SU-DHL-6 (cell line): ENCODE measurements around the gene SAFB.
"Not testable (repeated sequence)": the region's sequence is repeated elsewhere in the genome, so short reads cannot be mapped to it uniquely, and the experiment has no call there.

Experiments used
- H2AFZ ChIP-seq: fragments of 200-600 bp; sonication (generic); 2 replicates; pipeline ENCODE4 v1.6.1; 2014; ENCODE audit warnings: low read depth, mild to moderate bottlenecking, moderate library complexity, mixed read lengths, antibody characterized with exemption, low read length; ENCODE audit not compliant: severe bottlenecking
- H3F3A ChIP-seq: fragments of 200-600 bp; shearing (Covaris generic); 2 replicates; pipeline ENCODE4 v1.6.0; 2016; ENCODE audit warnings: antibody characterized with exemption, mild to moderate bottlenecking; ENCODE audit not compliant: insufficient read depth
- H3K27ac ChIP-seq: fragments of 200-600 bp; sonication (generic); 2 replicates; pipeline ENCODE4 v1.5.1; 2016; ENCODE audit warnings: low read depth, mild to moderate bottlenecking, low read length, moderate library complexity, mixed read lengths
- H3K27me3 ChIP-seq: fragments of 200-600 bp; sonication (generic), shearing (Covaris generic); 2 replicates; pipeline ENCODE4 v1.6.0; 2014; ENCODE audit warnings: mild to moderate bottlenecking, low read length
- H3K36me3 ChIP-seq: fragments of 200-600 bp; sonication (generic); 2 replicates; pipeline ENCODE4 v1.6.1; 2014; ENCODE audit warnings: mild to moderate bottlenecking, low read length, mixed read lengths
- H3K4me2 ChIP-seq: fragments of 300-600, 200-600 bp; shearing (Covaris generic), sonication (generic); 2 replicates; pipeline ENCODE4 v1.6.0; 2014; ENCODE audit warnings: low read length, low read depth, mild to moderate bottlenecking; ENCODE audit not compliant: poor library complexity, severe bottlenecking
- H3K4me3 ChIP-seq: fragments of 200-600 bp; sonication (generic); 2 replicates; pipeline ENCODE4 v1.5.1; 2014; ENCODE audit warnings: antibody characterized with exemption, low read length, mild to moderate bottlenecking, mixed read lengths; ENCODE audit not compliant: insufficient read depth, poor library complexity, severe bottlenecking
- H3K79me2 ChIP-seq: fragments of 200-600 bp; sonication (generic); 2 replicates; pipeline ENCODE4 v1.6.1; 2014; ENCODE audit warnings: mild to moderate bottlenecking, low read length, moderate library complexity; ENCODE audit not compliant: insufficient read depth
- H3K9ac ChIP-seq: fragments of 200-600 bp; sonication (generic); 2 replicates; pipeline ENCODE4 v1.7.0; 2014; ENCODE audit warnings: mild to moderate bottlenecking, low read length
- H3K9me2 ChIP-seq: fragments of 200-600 bp; sonication (generic); replicated peaks from 2 replicates; pipeline ENCODE4 v1.6.1; 2014; ENCODE audit warnings: low read length; ENCODE audit not compliant: insufficient read depth
- H3K9me3 ChIP-seq: fragments of 200-600 bp; sonication (generic); 2 replicates; pipeline ENCODE4 v1.6.1; 2014; ENCODE audit warnings: low read length, mixed read lengths; ENCODE audit not compliant: insufficient read depth
- H4K20me1 ChIP-seq: fragments of 200-600 bp; sonication (generic); 2 replicates; pipeline ENCODE4 v1.6.1; 2014; ENCODE audit warnings: low read depth, mild to moderate bottlenecking, antibody characterized with exemption, low read length, moderate library complexity, mixed read lengths
- EZH2phosphoT487 ChIP-seq: fragments of 200-600 bp; sonication (generic), shearing (Covaris generic); conservative IDR thresholded peaks from 2 replicates; pipeline ENCODE4 v1.6.1; 2018; ENCODE audit warnings: mild to moderate bottlenecking, antibody characterized with exemption, low read length, moderate library complexity, mixed read lengths
- TF ChIP-seq, protein P1 (sequence below): fragments of 200-600 bp; sonication (generic); IDR thresholded peaks from one replicate; pipeline ENCODE4 v1.5.1; 2017; ENCODE audit warnings: antibody characterized with exemption, mild to moderate bottlenecking, low read length, moderate library complexity; ENCODE audit not compliant: insufficient read depth, poor library complexity, severe bottlenecking

Gene SAFB

DNA sequence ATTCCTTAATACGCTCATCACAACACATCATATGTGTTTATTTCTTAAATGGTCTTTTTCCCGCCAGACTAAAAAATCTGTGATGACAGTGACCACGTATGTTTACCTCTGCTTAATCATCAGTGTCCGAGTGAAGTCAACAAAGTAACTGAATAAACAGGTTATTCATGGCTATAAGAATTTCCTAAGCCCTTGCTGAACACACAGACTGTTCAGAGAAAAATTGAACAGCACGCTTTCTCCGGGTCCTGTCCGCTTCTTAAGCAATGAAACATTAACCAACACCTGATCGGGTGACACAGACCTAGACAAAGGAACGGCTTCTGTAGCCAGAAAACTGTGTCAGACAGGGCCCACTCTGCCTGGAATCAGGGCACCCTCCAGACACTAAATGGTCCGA lies 14.6 kb upstream of the SAFB start:
- Histone ChIP-seq H3K27me3 (no peaks in the 10 kb centered on the region), H3K36me3 (peaks cover 31% of the 10 kb centered on the region), H3K9ac (no peak overlapping the region), H3K9me2 (no peaks in the 10 kb centered on the region), H3K4me2 (no peak overlapping the region), H3K9me3 (no peaks in the 10 kb centered on the region), H2AFZ (no peak overlapping the region), H4K20me1 (no peaks in the 10 kb centered on the region; the same call in 1 of the 2 replicates), H3F3A (no peaks in the 10 kb centered on the region), H3K4me3 (no peak overlapping the region), H3K27ac (no peak overlapping the region), H3K79me2 (peaks cover 31% of the 10 kb centered on the region)
- no peak for TF ChIP-seq EZH2phosphoT487
- TF ChIP-seq, protein P1, sequence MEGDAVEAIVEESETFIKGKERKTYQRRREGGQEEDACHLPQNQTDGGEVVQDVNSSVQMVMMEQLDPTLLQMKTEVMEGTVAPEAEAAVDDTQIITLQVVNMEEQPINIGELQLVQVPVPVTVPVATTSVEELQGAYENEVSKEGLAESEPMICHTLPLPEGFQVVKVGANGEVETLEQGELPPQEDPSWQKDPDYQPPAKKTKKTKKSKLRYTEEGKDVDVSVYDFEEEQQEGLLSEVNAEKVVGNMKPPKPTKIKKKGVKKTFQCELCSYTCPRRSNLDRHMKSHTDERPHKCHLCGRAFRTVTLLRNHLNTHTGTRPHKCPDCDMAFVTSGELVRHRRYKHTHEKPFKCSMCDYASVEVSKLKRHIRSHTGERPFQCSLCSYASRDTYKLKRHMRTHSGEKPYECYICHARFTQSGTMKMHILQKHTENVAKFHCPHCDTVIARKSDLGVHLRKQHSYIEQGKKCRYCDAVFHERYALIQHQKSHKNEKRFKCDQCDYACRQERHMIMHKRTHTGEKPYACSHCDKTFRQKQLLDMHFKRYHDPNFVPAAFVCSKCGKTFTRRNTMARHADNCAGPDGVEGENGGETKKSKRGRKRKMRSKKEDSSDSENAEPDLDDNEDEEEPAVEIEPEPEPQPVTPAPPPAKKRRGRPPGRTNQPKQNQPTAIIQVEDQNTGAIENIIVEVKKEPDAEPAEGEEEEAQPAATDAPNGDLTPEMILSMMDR, result no peak

DNA sequence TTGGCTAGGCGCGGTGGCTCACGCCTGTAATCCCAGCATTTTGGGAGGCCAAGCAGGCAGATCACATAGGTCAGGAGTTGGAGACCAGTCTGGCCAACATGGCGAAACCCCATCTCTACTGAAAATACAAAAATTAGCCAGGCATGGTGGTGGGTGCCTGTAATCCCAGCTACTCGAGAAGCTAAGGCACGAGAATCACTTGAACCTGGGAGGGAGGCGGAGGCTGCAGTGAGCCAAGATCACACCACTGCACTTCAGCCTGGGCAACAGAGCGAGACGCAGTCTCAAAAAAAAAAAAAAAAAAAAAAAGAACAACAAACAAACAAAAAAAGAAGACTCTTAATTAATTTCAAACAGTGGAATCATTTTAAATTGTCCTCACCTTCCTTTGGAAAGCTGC lies 14.1 kb upstream of the SAFB start:
- peaks cover 29% of the 10 kb centered on the region for H3K36me3 ChIP-seq
- not testable (repeated sequence) for H4K20me1 ChIP-seq

DNA sequence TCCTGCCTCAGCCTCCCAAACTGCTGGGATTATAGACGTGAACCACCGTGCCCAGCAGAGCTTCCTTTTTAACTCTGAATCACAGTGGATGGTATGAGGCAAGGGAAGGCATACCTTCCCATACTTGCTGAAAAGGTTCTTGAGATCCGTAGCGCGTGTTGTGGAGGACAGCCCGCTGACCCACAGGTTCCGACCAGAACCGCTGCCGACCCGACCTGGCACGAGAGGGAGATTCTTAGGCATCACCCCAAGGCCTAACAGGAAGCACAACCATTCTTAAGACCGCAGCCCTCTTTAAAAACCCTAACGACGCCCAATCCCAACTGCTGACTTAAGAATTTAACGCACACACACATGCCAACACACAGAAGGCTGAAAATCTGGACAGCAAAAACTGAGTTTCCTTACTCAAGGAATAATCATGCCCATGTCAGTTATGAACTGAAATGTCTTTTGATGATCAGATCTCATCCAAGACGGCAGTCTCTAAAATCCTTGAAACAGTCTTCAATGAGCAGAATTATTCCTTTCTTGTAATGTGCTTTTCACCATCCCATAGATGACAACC lies 12.9 kb upstream of the SAFB start:
- TF ChIP-seq EZH2phosphoT487, result no peak
- TF ChIP-seq, protein P1, result no peak
- Histone ChIP-seq H3K9me3 (no peaks in the 10 kb centered on the region), H3K36me3 (peaks cover 29% of the 10 kb centered on the region), H3K4me2 (no peak overlapping the region), H4K20me1 (no peaks in the 10 kb centered on the region; the same call in 1 of the 2 replicates), H3K27me3 (no peaks in the 10 kb centered on the region), H3K9ac (no peak overlapping the region), H3K9me2 (no peaks in the 10 kb centered on the region), H3F3A (no peaks in the 10 kb centered on the region), H3K79me2 (peaks cover 31% of the 10 kb centered on the region), H2AFZ (no peak overlapping the region), H3K27ac (no peak overlapping the region), H3K4me3 (no peak overlapping the region)

More for the DNA sequence above, 14.1 kb upstream of the SAFB start:
- not testable (repeated sequence) for H2AFZ ChIP-seq, H3K9me2 ChIP-seq, H3K9ac ChIP-seq, H3K27me3 ChIP-seq, H3F3A ChIP-seq, H3K9me3 ChIP-seq, H3K27ac ChIP-seq, H3K4me3 ChIP-seq, H3K4me2 ChIP-seq
- H3K79me2 ChIP-seq, result peaks cover 31% of the 10 kb centered on the region

DNA sequence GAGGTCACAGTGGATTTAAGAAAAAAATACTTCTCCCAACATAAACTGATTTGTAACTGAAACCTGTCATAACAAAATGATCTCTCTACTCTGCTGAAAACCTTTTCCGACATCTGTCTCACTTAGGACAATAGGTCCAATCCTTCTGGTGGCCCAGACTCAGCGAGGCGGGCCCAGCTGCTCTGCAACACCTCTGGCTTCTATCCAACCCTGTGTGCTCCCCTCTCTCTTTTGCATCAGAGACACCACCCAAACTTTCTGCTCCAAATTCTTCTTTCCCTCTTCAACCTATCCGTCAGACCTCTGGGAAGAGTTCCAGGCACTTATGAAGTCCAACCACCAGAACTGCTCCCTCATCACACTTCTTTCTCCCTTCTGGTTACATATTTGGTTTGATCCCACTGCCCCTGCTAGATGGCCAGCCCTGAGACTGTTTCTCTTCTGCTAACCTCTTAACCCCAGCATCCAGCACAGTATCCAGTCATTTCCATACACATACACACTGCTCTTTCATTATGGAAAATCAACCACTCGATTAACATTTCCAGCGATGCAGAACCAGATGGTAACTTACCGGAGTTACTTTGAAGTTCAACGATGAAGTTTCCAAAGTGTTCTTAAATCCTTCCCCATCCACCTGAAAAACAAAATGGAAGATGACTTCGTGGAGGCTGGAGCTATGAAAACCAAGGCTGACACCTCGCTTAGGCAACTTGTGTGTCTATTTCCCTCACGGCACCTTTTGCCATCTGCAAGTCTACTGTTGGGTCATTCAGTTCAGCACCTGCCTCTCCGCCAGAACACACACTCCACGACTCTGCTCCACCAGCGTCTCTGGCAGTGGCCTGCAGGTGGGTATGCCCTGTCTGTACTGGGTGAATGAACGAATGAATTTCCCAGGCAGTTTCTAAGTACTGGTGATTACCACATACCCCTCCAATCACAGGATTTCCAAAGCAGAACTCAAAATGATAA lies 9.7 kb upstream of the SAFB start:
- H3K4me3 ChIP-seq, result no peak overlapping the region
- no peak overlapping the region for H3K4me2 ChIP-seq
- H2AFZ ChIP-seq, result no peak overlapping the region
- H3K9me3 ChIP-seq, result no peaks in the 10 kb centered on the region
- peaks cover 40% of the 10 kb centered on the region for H3K36me3 ChIP-seq
- peaks cover 21% of the 10 kb centered on the region for H3K79me2 ChIP-seq
- no peak overlapping the region for H3K9ac ChIP-seq
- H3K27ac ChIP-seq, result no peak overlapping the region
- no peaks in the 10 kb centered on the region for H3K9me2 ChIP-seq
- TF ChIP-seq, protein P1, result no peak
- TF ChIP-seq EZH2phosphoT487, result no peak
- H3K27me3 ChIP-seq, result no peaks in the 10 kb centered on the region
- H4K20me1 ChIP-seq, result no peaks in the 10 kb centered on the region
- no peaks in the 10 kb centered on the region for H3F3A ChIP-seq
